ENCODE measurements around the gene MYO1D. TPM values are rescaled to one million over a fixed set of nuclear protein-coding genes. Genes with fewer than 3 reads are reported as not detected.

Gene MYO1D
- total and polyA plus RNA-seq, 11 donors, result 3.3 to 15.5 (median 8.9) TPM

- peaks cover 0 to 39% (median 20%) of the 10 kb centered on the region in 12 donors for H3K4me1 ChIP-seq
- H3K4me3 ChIP-seq, result no peak overlapping the region
- intact Hi-C loops (cut with DNase I), result loop anchor here in 2 of 10 donors (10.0 kb wide), 2 partner anchors 96 to 116 kb away; no protein-coding TSS in a partner anchor
- peaks cover 0 to 3% (median 0%) of the 10 kb centered on the region in 9 donors for H3K36me3 ChIP-seq
- no peak overlapping the region for H3K27ac ChIP-seq
- H3K27me3 ChIP-seq, result no peaks in the 10 kb centered on the region
- ATAC-seq, result no peak
- no peak for TF ChIP-seq POLR2A (IDR thresholded peaks at IDR 0.05)
- no peak for TF ChIP-seq CTCF (IDR thresholded peaks at IDR 0.05)
- no peaks in the 10 kb centered on the region for H3K9me3 ChIP-seq
- DNase-seq, result no peak
- WGBS, 4 donors, result 82 to 91% (median 88%) methylated on average over 9 of the region's 9 CpGs
Measured at GRCh38 chr17:32498391-32498790, 378.5 kb downstream of the MYO1D start.

GRCh38 chr17:32497431-32498205 is 379.3 kb downstream of the MYO1D start:
- H3K27ac ChIP-seq, result no peak overlapping the region
- TF ChIP-seq POLR2A (IDR thresholded peaks at IDR 0.05) (no peak), CTCF (IDR thresholded peaks at IDR 0.05) (peak in 2 of 12 donors; percentile 5 to 9)
- no peaks in the 10 kb centered on the region for H3K27me3 ChIP-seq
- intact Hi-C loops (cut with DNase I), result loop anchor here in 2 of 10 donors (10.0 kb wide), 2 partner anchors 97 to 117 kb away; no protein-coding TSS in a partner anchor
- H3K4me1 ChIP-seq, result peaks cover 0 to 39% (median 22%) of the 10 kb centered on the region in 12 donors
- H3K36me3 ChIP-seq, result peaks cover 0 to 3% (median 0%) of the 10 kb centered on the region in 9 donors
- H3K9me3 ChIP-seq, result no peaks in the 10 kb centered on the region
- ATAC-seq, result no peak
- H3K4me3 ChIP-seq, result no peak overlapping the region
- peak in 1 of 5 donors; percentile 21 for DNase-seq
- 85 to 90% (median 88%) methylated on average over 17 to 18 of the region's 18 CpGs for WGBS, 4 donors

GRCh38 chr17:32496395-32497073 is 380.4 kb downstream of the MYO1D start:
- 73 to 86% (median 79%) methylated on average over 12 to 16 of the region's 16 CpGs for WGBS, 4 donors
- Histone ChIP-seq H3K9me3 (no peaks in the 10 kb centered on the region), H3K27ac (peak overlapping the region in 7 of 12 donors; percentile 29 to 78 (median 43)), H3K4me3 (no peak overlapping the region), H3K36me3 (peaks cover 0 to 3% (median 0%) of the 10 kb centered on the region in 9 donors), H3K4me1 (peaks cover 0 to 48% (median 23%) of the 10 kb centered on the region in 12 donors), H3K27me3 (no peaks in the 10 kb centered on the region)
- intact Hi-C loops (cut with DNase I), result loop anchor here in 2 of 10 donors (10.0 kb wide), 2 partner anchors 98 to 118 kb away; no protein-coding TSS in a partner anchor
- no peak for TF ChIP-seq CTCF (IDR thresholded peaks at IDR 0.05)
- no peak for TF ChIP-seq POLR2A (IDR thresholded peaks at IDR 0.05)
- DNase-seq (peak in 2 of 5 donors; percentile 46 to 51), ATAC-seq (peak; percentile 59 to 84 (median 73))
